HepG2 (cell line): ENCODE measurements around the gene ZNF792. TPM values are rescaled to one million over a fixed set of nuclear protein-coding genes. Genes with fewer than 3 reads are reported as not detected.

Experiments used
- ATF5 ChIP-seq: sonication (generic); formaldehyde crosslinking; IDR thresholded peaks from 2 replicates; pipeline ENCODE4 v1.4.0; 2020; ENCODE audit warnings: mild to moderate bottlenecking, low read depth, missing genetic modification reagents
- CSRNP1 ChIP-seq: sonication (generic); formaldehyde crosslinking; IDR thresholded peaks from 2 replicates; pipeline ENCODE4 v1.8.1; 2023; ENCODE audit warnings: mild to moderate bottlenecking, missing genetic modification reagents
- ESRRA ChIP-seq: sonication (generic); formaldehyde crosslinking; IDR thresholded peaks from 2 replicates; pipeline ENCODE4 v1.5.1; 2020; ENCODE audit warnings: mild to moderate bottlenecking, low read depth, missing genetic modification reagents
- IKZF1 ChIP-seq: fragments of 450-650 bp; IDR thresholded peaks from 2 replicates; pipeline ENCODE4 v1.7.1; 2016
- IKZF5 ChIP-seq: IDR thresholded peaks from 2 replicates; pipeline ENCODE4 v1.6.1; 2018; ENCODE audit warnings: missing genetic modification reagents, mild to moderate bottlenecking, missing compliant biosample characterization
- KLF13 ChIP-seq: sonication (generic); formaldehyde crosslinking; IDR thresholded peaks from 2 replicates; pipeline ENCODE4 v1.4.0; 2020; ENCODE audit warnings: mild to moderate bottlenecking, missing genetic modification reagents
- KLF6 ChIP-seq: IDR thresholded peaks from 2 replicates; pipeline ENCODE4 v1.8.0; 2016; ENCODE audit warnings: missing biosample characterization, missing genetic modification reagents
- NBN ChIP-seq: fragments of 450-650 bp; conservative IDR thresholded peaks from 2 replicates; pipeline ENCODE4 v1.6.1; 2017
- PBX2 ChIP-seq: IDR thresholded peaks from 2 replicates; pipeline ENCODE4 v1.6.1; 2016; ENCODE audit warnings: control low read depth
- RARA ChIP-seq: IDR thresholded peaks from 2 replicates; pipeline ENCODE4 v1.6.1; 2016; ENCODE audit warnings: missing genetic modification reagents, missing compliant biosample characterization
- RFX3 ChIP-seq: IDR thresholded peaks from 2 replicates; pipeline ENCODE4 v1.6.1; 2016; ENCODE audit warnings: missing biosample characterization, missing genetic modification reagents
- SNAPC2 ChIP-seq: sonication (generic); formaldehyde crosslinking; IDR thresholded peaks from 2 replicates; pipeline ENCODE4 v1.8.1; 2022; ENCODE audit warnings: mild to moderate bottlenecking, missing genetic modification reagents
- SRSF1 ChIP-seq: fragments of 200-400 bp; formaldehyde crosslinking; optimal IDR thresholded peaks from 2 replicates; pipeline ENCODE3; 2017; ENCODE audit warnings: mild to moderate bottlenecking, low read depth, low read length, moderate library complexity
- ZBTB49 ChIP-seq: sonication (generic); formaldehyde crosslinking; IDR thresholded peaks from 2 replicates; pipeline ENCODE4 v1.4.0; 2020; ENCODE audit warnings: missing genetic modification reagents, borderline replicate concordance
- ZC3H13 ChIP-seq: sonication (generic); formaldehyde crosslinking; IDR thresholded peaks from 2 replicates; pipeline ENCODE4 v1.8.1; 2023; ENCODE audit warnings: mild to moderate bottlenecking, missing genetic modification reagents, moderate library complexity
- ZFP82 ChIP-seq: sonication (generic); formaldehyde crosslinking; IDR thresholded peaks from 2 replicates; pipeline ENCODE4 v1.5.1; 2020; ENCODE audit warnings: mild to moderate bottlenecking, missing genetic modification reagents, borderline replicate concordance
- ZNF101 ChIP-seq: sonication (generic); formaldehyde crosslinking; IDR thresholded peaks from 2 replicates; pipeline ENCODE4 v1.4.0; 2020; ENCODE audit warnings: mild to moderate bottlenecking, low read depth, missing genetic modification reagents, borderline replicate concordance
- ZNF282 ChIP-seq: fragments of 450-650 bp; IDR thresholded peaks from 2 replicates; pipeline ENCODE4 v1.6.1; 2018; ENCODE audit not compliant: partially characterized antibody
- ZNF362 ChIP-seq: sonication (generic); formaldehyde crosslinking; IDR thresholded peaks from 2 replicates; pipeline ENCODE4 v1.4.0; 2020; ENCODE audit warnings: missing genetic modification reagents, mild to moderate bottlenecking, borderline replicate concordance
- ZNF569 ChIP-seq: sonication (generic); formaldehyde crosslinking; IDR thresholded peaks from 2 replicates; pipeline ENCODE4 v1.5.0; 2020; ENCODE audit warnings: mild to moderate bottlenecking, missing genetic modification reagents, moderate library complexity, borderline replicate concordance
- ZNF652 ChIP-seq: IDR thresholded peaks from 2 replicates; pipeline ENCODE4 v1.6.1; 2016; ENCODE audit warnings: low read depth, borderline replicate concordance
- ZNF788 ChIP-seq: sonication (generic); formaldehyde crosslinking; IDR thresholded peaks from 2 replicates; pipeline ENCODE4 v1.5.0; 2020; ENCODE audit warnings: mild to moderate bottlenecking, missing genetic modification reagents, borderline replicate concordance
- ZNF816 ChIP-seq: sonication (generic); formaldehyde crosslinking; IDR thresholded peaks from 2 replicates; pipeline ENCODE4 v1.8.0; 2022; ENCODE audit warnings: missing genetic modification reagents, mild to moderate bottlenecking, borderline replicate concordance
- polyA plus RNA-seq, 8 experiments: library from polyadenylated mRNA; depleted of rRNA in 3 of 8; stranded (reverse) in 7 of 8; unstranded in 1 of 8; fragments of >200 nt; fragmentation: Illumina TruSeq in 4 of 8; extraction: Trizol in 4 of 8; gene quantifications; 2 replicates each; pipeline versions ENCODE4 v1.2.1 to v1.2.3, GENCODE V29; 2011 to 2016; ENCODE audit warnings: low read depth in 4 of 8, missing spikeins in 1 of 8, mixed read lengths in 1 of 8; ENCODE audit not compliant: insufficient read depth in 1 of 8
- total RNA-seq, 5 experiments: library from RNA; depleted of rRNA; stranded (reverse); fragments of >200 nt; fragmentation: Illumina TruSeq; extraction: Trizol; gene quantifications; 2 replicates each; pipeline ENCODE4 v1.2.3, GENCODE V29; 2016; ENCODE audit warnings: low read depth in 1 of 5

Gene ZNF792
- total and polyA plus RNA-seq, 2 of the 13 experiments (the other 11 are each of a cell fraction or from before 2014, with no cell fraction given), result 5.5 to 11.5 TPM

GRCh38 chr19:34998777-34999497 is 34.9 kb upstream of the ZNF792 start (continued):
- TF ChIP-seq ZFP82, result no peak
- no peak for TF ChIP-seq ZC3H13 (CRISPR knock-in tag)
- TF ChIP-seq ZNF652, result no peak
- TF ChIP-seq IKZF5, result peak; percentile 19; the same call in 1 of the 2 replicates
- TF ChIP-seq RARA (CRISPR knock-in tag), result no peak
- no peak for TF ChIP-seq IKZF1
- no peak for TF ChIP-seq SNAPC2 (CRISPR knock-in tag)
- no peak for TF ChIP-seq ATF5 (CRISPR knock-in tag)
- no peak for TF ChIP-seq KLF6 (CRISPR knock-in tag)
- TF ChIP-seq ZNF816 (CRISPR knock-in tag), result no peak
- peak; percentile 72; the same call in 1 of the 2 replicates for TF ChIP-seq ZNF362 (CRISPR knock-in tag)
- no peak for TF ChIP-seq ESRRA (CRISPR knock-in tag)
- no peak for TF ChIP-seq RFX3 (CRISPR knock-in tag)
- TF ChIP-seq ZBTB49 (CRISPR knock-in tag), result no peak
- TF ChIP-seq SRSF1, result no peak
- 0 out of 2 replicates have a peak, but pooled peaks have one; percentile 59 for TF ChIP-seq ZNF788 (CRISPR knock-in tag)
- no peak for TF ChIP-seq NBN
- TF ChIP-seq ZNF101 (CRISPR knock-in tag), result no peak
- TF ChIP-seq CSRNP1, result no peak
- no peak for TF ChIP-seq KLF13 (CRISPR knock-in tag)
- no peak for TF ChIP-seq ZNF282
- TF ChIP-seq PBX2, result no peak
- no peak for TF ChIP-seq ZNF569 (CRISPR knock-in tag)
